HG02970 (cell line): ENCODE measurements around the gene AFM.

Source experiments
- ATAC-seq: cut with Tn5 transposase; IDR thresholded peaks from one replicate; pipeline ENCODE4 v1.9.1; 2021; ENCODE audit warnings: mild to moderate bottlenecking, moderate library complexity, moderate number of reproducible peaks; ENCODE audit not compliant: unreplicated experiment, low FRiP score

The AFM gene, protein sequence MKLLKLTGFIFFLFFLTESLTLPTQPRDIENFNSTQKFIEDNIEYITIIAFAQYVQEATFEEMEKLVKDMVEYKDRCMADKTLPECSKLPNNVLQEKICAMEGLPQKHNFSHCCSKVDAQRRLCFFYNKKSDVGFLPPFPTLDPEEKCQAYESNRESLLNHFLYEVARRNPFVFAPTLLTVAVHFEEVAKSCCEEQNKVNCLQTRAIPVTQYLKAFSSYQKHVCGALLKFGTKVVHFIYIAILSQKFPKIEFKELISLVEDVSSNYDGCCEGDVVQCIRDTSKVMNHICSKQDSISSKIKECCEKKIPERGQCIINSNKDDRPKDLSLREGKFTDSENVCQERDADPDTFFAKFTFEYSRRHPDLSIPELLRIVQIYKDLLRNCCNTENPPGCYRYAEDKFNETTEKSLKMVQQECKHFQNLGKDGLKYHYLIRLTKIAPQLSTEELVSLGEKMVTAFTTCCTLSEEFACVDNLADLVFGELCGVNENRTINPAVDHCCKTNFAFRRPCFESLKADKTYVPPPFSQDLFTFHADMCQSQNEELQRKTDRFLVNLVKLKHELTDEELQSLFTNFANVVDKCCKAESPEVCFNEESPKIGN

DNA sequence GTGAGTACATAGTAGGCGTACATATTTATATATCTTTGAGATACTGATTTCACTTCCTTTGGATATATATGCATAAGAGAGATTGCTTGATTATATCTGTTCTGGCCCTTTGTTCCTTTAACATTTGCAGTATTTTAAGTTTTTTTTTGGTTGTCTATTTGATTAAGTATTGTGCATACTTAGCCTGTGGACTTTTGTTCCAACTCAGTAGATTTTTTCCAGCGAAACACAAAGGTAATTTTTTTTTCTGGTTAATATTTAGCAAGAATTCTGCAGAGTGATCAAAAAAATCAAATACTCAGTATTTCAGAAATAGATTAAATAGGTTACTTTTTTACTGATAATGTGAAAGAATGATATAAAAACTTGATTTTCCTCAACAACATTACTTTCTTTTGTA, at the start of gene AFM:
AFM (plus strand) TSS at position 388 of the 400 bp plus-strand sequence. CDS start 31 bp downstream, outside the sequence.
- no peak for ATAC-seq

- no peak for ATAC-seq
Observed at GRCh38 chr4:73431813-73432168, 49.8 kb upstream of the AFM start.

GRCh38 chr4:73432169-73433000, 49.2 kb upstream of the AFM start:
- no peak for ATAC-seq

DNA sequence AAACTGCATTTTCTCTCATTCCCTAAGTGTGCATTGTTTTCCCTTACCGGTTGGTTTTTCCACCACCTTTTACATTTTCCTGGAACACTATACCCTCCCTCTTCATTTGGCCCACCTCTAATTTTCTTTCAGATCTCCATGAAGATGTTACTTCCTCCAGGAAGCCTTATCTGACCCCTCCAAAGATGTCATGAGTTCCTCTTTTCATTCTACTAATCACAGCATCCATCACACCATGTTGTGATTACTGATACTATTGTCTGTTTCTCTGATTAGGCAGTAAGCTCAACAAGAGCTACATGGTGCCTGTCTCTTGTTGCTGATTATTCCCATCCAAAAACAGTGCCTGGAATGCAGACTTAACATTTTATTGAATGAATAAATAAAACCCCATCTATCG, 48.4 kb upstream of the AFM start:
- no peak for ATAC-seq

DNA sequence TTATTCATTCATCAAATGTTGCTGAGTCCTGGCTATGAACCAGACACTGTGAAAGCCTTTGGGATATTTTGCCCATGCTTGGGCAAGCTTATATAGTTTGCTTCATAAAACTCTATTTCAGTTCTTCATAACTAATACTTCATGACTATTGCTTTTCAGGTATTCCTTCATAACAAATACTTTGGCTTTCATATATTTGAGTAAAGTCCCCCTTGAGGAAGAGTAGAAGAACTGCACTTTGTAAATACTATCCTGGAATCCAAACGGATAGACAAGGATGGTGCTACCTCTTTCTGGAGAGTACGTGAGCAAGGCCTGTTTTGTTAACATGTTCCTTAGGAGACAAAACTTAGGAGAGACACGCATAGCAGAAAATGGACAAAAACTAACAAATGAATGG, 47.2 kb upstream of the AFM start:
- ATAC-seq, result no peak

- ATAC-seq, result no peak
Observed at GRCh38 chr4:73435984-73436383, 45.6 kb upstream of the AFM start, which contains the start of gene AFP. Gene AFP, plus strand, starts transcription at chr4:73436221. Its CDS starts 42 bp downstream, at chr4:73436263.

- no peak for ATAC-seq
Observed at GRCh38 chr4:73436674-73437557, 44.6 kb upstream of the AFM start.

GRCh38 chr4:73437558-73437956, 44.0 kb upstream of the AFM start:
- no peak for ATAC-seq

DNA sequence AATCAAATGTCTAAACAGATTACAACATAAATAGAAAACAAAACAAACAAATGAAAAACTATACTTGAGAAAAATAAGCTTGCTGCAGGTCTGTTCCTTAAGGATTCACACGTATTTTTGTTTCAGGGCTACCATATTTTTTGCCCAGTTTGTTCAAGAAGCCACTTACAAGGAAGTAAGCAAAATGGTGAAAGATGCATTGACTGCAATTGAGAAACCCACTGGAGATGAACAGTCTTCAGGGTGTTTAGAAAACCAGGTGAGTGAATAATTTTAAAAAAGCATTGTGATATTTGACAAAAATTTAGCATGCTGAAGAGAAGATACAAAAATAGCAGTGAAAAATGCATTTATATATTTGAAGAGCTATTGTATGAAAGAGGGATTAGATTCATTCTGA, 43.5 kb upstream of the AFM start:
- no peak for ATAC-seq

GRCh38 chr4:73438582-73439215, 42.8 kb upstream of the AFM start:
- ATAC-seq, result no peak

DNA sequence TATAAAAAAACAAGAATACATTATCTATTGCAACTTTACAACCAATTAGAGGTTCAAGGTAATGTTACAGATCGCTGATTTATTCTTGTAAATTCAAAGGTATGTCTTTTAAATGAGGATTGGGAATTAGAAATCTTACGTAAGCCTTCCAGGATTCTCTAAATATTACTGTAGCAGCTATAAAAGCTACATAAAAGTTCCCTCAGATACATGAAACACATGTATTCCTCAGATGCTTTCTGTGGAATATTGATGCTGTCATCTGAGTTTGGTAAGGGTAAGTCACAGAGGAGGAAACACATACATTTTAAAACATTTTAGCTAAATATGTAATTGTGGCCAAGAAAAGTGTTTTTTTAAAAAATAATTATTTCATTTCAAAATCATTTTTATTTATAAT, 42.1 kb upstream of the AFM start:
- no peak for ATAC-seq

DNA sequence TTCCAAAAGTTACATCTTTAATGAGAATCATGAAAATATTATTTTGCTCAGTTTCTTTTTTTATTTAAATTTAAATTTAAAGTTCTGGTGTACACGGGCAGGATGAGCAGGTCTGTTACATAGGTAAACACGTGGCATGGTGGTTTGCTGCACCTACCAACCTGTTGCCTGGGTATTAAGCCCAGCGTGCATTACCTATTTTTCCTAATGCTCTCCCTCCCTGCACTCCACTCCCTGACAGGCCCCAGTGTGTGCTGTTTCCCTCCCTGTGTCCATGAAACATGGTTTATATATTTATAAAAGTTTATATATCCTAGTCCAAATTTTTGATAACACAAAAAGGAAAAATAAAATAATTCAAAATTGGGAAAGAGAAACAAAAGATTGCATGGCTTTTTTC, 41.6 kb upstream of the AFM start:
- ATAC-seq, result no peak

GRCh38 chr4:73440653-73441052, 40.9 kb upstream of the AFM start:
- ATAC-seq, result no peak

GRCh38 chr4:73442275-73442674, 39.3 kb upstream of the AFM start:
- ATAC-seq, result no peak

DNA sequence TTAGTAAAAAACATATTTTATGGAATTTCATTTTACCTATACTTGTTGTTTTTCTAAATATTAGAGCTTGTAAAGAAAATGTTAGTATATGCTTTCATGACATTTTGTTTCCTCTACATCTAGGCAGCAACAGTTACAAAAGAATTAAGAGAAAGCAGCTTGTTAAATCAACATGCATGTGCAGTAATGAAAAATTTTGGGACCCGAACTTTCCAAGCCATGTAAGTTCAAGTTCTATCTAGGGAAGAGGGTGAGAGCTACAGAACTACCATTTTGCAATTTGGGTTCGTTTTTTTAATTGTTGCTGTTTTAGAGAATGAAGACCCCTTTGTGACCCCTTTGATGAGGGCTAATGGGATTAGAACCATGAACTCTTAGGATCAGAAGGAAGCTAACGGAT, 38.3 kb upstream of the AFM start:
- ATAC-seq, result no peak

DNA sequence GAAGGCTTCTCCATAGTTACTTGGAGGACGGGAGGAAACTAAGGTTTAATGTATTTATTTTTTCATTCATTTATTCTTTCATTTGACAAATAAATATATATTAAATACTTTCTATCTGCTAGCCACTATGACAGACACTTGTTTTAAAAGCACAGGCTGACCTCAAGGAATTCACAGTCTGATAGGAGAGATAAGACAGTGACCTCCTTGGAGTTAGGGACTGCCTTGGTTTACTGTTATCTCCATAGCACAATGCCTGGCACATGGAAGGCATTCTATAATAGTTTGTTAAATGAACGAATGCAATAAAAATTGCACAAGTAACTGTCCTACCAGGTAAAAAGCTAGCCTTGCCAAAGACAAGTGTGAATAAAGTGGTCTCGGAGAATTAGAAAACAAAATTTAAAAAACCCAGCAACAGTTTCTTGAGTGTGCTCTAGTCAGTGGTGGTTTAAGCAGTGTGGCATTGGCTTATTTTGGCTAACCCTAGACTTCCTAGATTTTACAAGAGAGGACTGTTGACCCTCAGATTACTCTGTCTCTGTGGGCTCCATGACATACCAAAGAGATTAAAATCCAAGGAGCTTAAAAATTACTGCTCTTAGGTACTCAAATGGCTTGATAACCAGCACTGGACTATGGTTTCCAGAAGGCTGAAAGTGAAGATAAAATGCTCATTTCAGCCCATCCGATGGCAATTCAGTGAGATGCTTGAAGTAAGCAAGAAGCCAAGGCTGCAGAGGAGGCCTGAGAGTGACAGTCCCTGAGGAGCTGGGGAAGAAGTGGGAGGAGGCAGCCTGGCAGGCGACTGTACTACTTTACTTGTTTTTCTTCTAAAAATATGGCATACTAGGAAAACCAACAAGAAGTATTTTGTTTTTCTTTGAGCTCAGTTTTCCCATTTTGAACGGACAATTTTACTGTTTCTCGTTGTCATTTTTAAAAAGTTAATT, 35.9 kb upstream of the AFM start:
- ATAC-seq, result no peak

DNA sequence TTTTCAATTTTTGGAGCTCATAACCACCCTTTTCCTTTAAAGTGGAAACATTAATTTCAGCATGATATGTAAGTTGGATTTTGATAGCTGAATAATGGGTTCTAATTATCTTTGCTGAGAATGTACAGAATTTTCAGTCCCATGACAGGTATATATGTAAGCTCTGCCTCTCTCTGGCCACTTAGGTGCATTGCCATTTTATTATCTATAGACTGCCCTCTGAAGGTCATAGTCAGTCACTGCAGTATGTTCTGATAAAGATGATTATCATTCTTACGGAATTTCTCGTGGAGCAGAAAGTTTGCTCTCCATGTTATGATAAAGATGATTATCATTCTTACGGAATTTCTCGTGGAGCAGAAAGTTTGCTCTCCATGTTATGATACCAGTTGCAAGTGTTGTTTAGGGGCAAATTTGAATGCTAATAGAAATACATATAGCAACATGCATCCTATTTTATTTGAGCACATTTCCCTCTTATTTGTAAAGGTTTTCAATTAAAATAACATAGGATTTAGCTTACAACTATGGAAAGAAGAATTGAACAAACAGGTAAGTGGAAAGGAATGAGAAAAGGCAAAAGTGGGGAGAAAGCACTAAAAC, 35.1 kb upstream of the AFM start:
- peak; percentile 98 for ATAC-seq

DNA sequence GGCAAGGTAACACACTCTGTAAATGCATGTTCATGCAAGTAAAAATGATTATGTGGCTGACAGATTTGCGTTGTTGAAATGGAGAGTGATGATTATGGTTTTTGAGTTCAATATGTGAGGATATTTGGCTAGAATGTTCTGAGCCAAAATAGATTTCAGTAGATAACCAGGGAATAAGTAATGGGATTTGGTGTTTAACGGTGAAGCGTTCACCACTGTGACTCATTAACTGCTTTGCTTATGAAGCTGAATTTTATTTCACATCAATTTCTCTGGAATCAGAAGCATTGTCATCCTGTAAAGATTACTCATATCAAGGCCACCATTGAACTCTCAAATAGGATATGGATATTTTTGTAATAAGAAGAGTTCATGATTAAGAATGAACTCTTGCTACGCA, 33.9 kb upstream of the AFM start:
- no peak for ATAC-seq
